Kidney (tissue), 14 donors: ENCODE results near the gene INPP5F. TPM values are rescaled to one million over a fixed set of nuclear protein-coding genes. Genes with fewer than 3 reads are reported as not detected.

Source experiments
- DNase-seq, 5 donors: peaks; one replicate each; pipeline ENCODE4 v3.0.0-alpha.2; 2013 to 2020
- FAIRE-seq: peaks from 2 replicates; lab custom pipeline; 2012; peaks lifted over from hg19 to GRCh38; lab: Jason Lieb, UNC
- H3K27ac ChIP-seq, 2 donors: one replicate each; pipeline ENCODE4 v1.7.0; 2013; ENCODE audit warnings: low read depth in 2 of 2, low read length in 2 of 2, inconsistent platforms in 1 of 2
- H3K27me3 ChIP-seq: one replicate; pipeline ENCODE4 v1.7.1; 2013; ENCODE audit warnings: low read length, inconsistent platforms; ENCODE audit not compliant: control insufficient read depth, insufficient read depth
- H3K36me3 ChIP-seq, 3 donors: one replicate each; pipeline versions ENCODE4 v1.7.0 to v1.7.1; 2013; ENCODE audit warnings: low read length in 3 of 3, control low read depth in 1 of 3, inconsistent platforms in 1 of 3; ENCODE audit not compliant: insufficient read depth in 3 of 3, control insufficient read depth in 2 of 3
- H3K4me1 ChIP-seq, 3 donors: one replicate each; pipeline versions ENCODE4 v1.7.0 to v1.7.1; 2013; ENCODE audit warnings: low read length in 3 of 3, inconsistent platforms in 1 of 3, low read depth in 1 of 3; ENCODE audit not compliant: control insufficient read depth in 2 of 3, insufficient read depth in 2 of 3
- H3K4me3 ChIP-seq, 3 donors: one replicate each; pipeline versions ENCODE4 v1.7.0 to v1.8.1; 2013; ENCODE audit warnings: low read length in 3 of 3, control low read depth in 1 of 3, inconsistent platforms in 1 of 3
- H3K9ac ChIP-seq, 3 donors: one replicate each; pipeline versions ENCODE4 v1.7.0 to v1.7.1; 2013; ENCODE audit warnings: low read length in 3 of 3, control low read depth in 1 of 3, inconsistent platforms in 1 of 3
- H3K9me3 ChIP-seq, 3 donors: one replicate each; pipeline versions ENCODE4 v1.7.0 to v1.7.1; 2013; ENCODE audit warnings: low read length in 3 of 3, control low read depth in 1 of 3, inconsistent platforms in 1 of 3; ENCODE audit not compliant: control insufficient read depth in 2 of 3, insufficient read depth in 1 of 3
- intact Hi-C: fragments of 100-400 bp; cut with DNase I; formaldehyde crosslinking; loops from one replicate; pipeline ENCODE4 v1.11.1; 2022
- polyA plus RNA-seq: library from polyadenylated mRNA; stranded (reverse); fragments of 350-450 nt; fragmentation: Illumina TruSeq; extraction: RNeasy Lipid Tissue Mini Kit (QIAGEN cat#74804); gene quantifications from one replicate; pipeline ENCODE4 v1.2.3, GENCODE V29; 2014; ENCODE audit warnings: low read depth, low replicate concordance; ENCODE audit not compliant: insufficient read depth
- total RNA-seq: library from RNA; stranded (reverse); fragmentation: NEBNext Ultra II Directional; extraction: Animal tissue kit (Norgen Biotek cat#: 25700); gene quantifications from one replicate; pipeline ENCODE4 v1.2.1, GENCODE V29; 2021
- TF ChIP-seq, protein P1 (sequence below): IDR thresholded peaks from 3 replicates; pipeline ENCODE4 v1.5.1; 2012; ENCODE audit warnings: mild to moderate bottlenecking, moderate library complexity, borderline replicate concordance; ENCODE audit not compliant: insufficient read depth; ENCODE audit errors: extremely low read depth
- donor health status: control.
- donor health status: control.
- donor health status: control.
- donor health status: control.
- donor health status: control.
- donor health status: DM: yes; HTN: yes; CAD: no.
- donor health status: Normal renal cell carcinoma (clear cell type).

Gene INPP5F
- total and polyA plus RNA-seq, 2 donors from 2014 or later = 16.4 to 17.5 TPM

DNA sequence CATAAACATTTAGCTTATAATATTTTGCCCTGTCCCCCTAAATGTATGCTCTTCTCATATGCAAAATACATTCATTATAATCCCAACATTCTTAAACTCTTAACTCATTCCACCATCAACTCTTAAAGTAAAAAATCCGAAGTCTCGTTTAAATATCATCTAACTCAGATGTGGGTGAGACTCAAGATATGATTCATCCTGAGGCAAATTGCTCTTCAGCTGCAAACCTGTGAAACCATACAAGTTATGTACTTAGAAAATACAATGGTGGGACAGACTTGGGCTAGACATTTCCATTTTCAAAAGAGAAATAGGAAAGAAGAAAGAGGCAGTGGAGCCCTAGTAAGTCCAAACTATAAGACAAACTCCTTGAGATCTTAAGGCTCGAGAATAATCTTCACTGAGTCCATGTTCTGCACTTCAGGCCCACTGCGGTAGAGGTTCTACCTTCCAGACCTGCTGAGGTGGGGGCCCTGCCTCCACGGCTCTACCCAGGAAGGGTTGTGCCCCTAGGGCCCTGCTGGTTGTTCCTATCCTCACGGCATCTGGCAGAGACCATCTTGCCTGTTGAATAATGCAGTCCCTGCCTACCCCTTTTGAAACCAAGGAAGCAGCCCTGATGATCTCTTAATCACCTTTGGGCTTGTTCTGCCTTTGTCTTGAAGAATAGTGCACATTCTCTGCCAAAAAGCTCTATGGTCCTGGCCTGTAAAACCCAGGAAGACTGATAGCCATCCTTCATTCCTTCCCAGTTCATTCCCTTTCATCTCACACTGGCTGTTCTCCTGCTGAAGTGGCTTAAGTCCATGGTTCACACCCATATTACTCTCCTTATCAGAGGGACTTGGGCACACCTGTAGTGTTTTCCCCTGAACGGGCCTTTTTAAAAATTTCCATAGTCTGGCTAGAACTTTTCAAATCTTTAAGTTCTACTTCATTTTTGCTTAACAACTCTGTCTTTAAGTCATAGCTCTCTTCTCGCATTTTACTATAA lies 37.3 kb downstream of the INPP5F start:
- intact Hi-C loops = no loop called here
- TF ChIP-seq, protein P1, sequence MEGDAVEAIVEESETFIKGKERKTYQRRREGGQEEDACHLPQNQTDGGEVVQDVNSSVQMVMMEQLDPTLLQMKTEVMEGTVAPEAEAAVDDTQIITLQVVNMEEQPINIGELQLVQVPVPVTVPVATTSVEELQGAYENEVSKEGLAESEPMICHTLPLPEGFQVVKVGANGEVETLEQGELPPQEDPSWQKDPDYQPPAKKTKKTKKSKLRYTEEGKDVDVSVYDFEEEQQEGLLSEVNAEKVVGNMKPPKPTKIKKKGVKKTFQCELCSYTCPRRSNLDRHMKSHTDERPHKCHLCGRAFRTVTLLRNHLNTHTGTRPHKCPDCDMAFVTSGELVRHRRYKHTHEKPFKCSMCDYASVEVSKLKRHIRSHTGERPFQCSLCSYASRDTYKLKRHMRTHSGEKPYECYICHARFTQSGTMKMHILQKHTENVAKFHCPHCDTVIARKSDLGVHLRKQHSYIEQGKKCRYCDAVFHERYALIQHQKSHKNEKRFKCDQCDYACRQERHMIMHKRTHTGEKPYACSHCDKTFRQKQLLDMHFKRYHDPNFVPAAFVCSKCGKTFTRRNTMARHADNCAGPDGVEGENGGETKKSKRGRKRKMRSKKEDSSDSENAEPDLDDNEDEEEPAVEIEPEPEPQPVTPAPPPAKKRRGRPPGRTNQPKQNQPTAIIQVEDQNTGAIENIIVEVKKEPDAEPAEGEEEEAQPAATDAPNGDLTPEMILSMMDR = no peak
- H3K27me3 ChIP-seq = no peaks in the 10 kb centered on the region
- H3K9me3 ChIP-seq = no peaks in the 10 kb centered on the region
- DNase-seq (no peak), FAIRE-seq (no peak)
- H3K36me3 ChIP-seq = no peaks in the 10 kb centered on the region
- no peak overlapping the region for H3K27ac ChIP-seq
- H3K9ac ChIP-seq = no peak overlapping the region
- H3K4me1 ChIP-seq = no peaks in the 10 kb centered on the region
- H3K4me3 ChIP-seq = no peak overlapping the region

GRCh38 chr10:119768455-119769094 lies 42.7 kb downstream of the INPP5F start:
- TF ChIP-seq, protein P1 = no peak
- H3K4me3 ChIP-seq = no peak overlapping the region
- H3K4me1 ChIP-seq = no peaks in the 10 kb centered on the region
- DNase-seq = no peak
- no peak for FAIRE-seq
- H3K36me3 ChIP-seq = no peaks in the 10 kb centered on the region
- H3K27me3 ChIP-seq = no peaks in the 10 kb centered on the region
- intact Hi-C loops = no loop called here
- H3K9ac ChIP-seq = peak overlapping the region in 1 of 3 donors; percentile 15
- peak overlapping the region in 1 of 2 donors; percentile 16 for H3K27ac ChIP-seq
- H3K9me3 ChIP-seq = no peaks in the 10 kb centered on the region

GRCh38 chr10:119769886-119770285 lies 44.0 kb downstream of the INPP5F start:
- Histone ChIP-seq H3K4me3 (no peak overlapping the region), H3K9me3 (no peaks in the 10 kb centered on the region), H3K36me3 (no peaks in the 10 kb centered on the region), H3K27ac (no peak overlapping the region), H3K4me1 (no peaks in the 10 kb centered on the region), H3K27me3 (no peaks in the 10 kb centered on the region), H3K9ac (no peak overlapping the region)
- intact Hi-C loops = no loop called here
- no peak for DNase-seq
- FAIRE-seq = no peak
- TF ChIP-seq, protein P1 = no peak
